Osteoblast (primary cell): ENCODE data around the gene HRCT1. TPM values are rescaled to one million over a fixed set of nuclear protein-coding genes. Genes with fewer than 3 reads are reported as not detected.

Experiments
- DNase-seq: peaks from one replicate; pipeline ENCODE4 v3.0.0; 2011; ENCODE audit warnings: low spot score, mixed read lengths; ENCODE audit not compliant: insufficient read length; ENCODE audit errors: missing footprints
- H2AFZ ChIP-seq: 2 replicates; pipeline ENCODE4 v1.6.0; 2011; ENCODE audit warnings: mild to moderate bottlenecking, low read length
- H3K27ac ChIP-seq: 2 replicates; pipeline ENCODE4 v1.5.1; 2011; ENCODE audit warnings: mild to moderate bottlenecking, low read depth, low read length, moderate library complexity
- H3K27me3 ChIP-seq: 2 replicates; pipeline ENCODE4 v1.6.0; 2012; ENCODE audit warnings: mild to moderate bottlenecking, control low read depth, inconsistent platforms, low read length, moderate library complexity; ENCODE audit not compliant: insufficient read depth
- H3K36me3 ChIP-seq: 2 replicates; pipeline ENCODE4 v1.5.1; 2011; ENCODE audit warnings: mild to moderate bottlenecking, low read length, control low read depth, moderate library complexity; ENCODE audit not compliant: insufficient read depth
- H3K4me1 ChIP-seq: 2 replicates; pipeline ENCODE4 v1.5.1; 2011; ENCODE audit warnings: mild to moderate bottlenecking, low read length, control low read depth, moderate library complexity; ENCODE audit not compliant: insufficient read depth
- H3K4me2 ChIP-seq: 2 replicates; pipeline ENCODE4 v1.6.0; 2011; ENCODE audit warnings: mild to moderate bottlenecking, low read length; ENCODE audit not compliant: insufficient read depth
- H3K4me3 ChIP-seq: fragments of 200-600 bp; sonication (generic); 3 replicates; pipeline ENCODE4 v1.5.1; 2012; ENCODE audit warnings: mild to moderate bottlenecking, low read length, inconsistent platforms; ENCODE audit not compliant: insufficient read depth
- H3K79me2 ChIP-seq: 2 replicates; pipeline ENCODE4 v1.6.0; 2012; ENCODE audit warnings: mild to moderate bottlenecking, low read length, control low read depth, inconsistent platforms; ENCODE audit not compliant: insufficient read depth
- H3K9me3 ChIP-seq: 2 replicates; pipeline ENCODE4 v1.5.1; 2011; ENCODE audit warnings: low read depth, low read length, control low read depth
- H4K20me1 ChIP-seq: 2 replicates; pipeline ENCODE4 v1.6.0; 2012; ENCODE audit warnings: mild to moderate bottlenecking, low read length, control low read depth; ENCODE audit not compliant: insufficient read depth
- CTCF ChIP-seq: IDR thresholded peaks from 2 replicates; pipeline ENCODE4 v1.5.1; 2011; ENCODE audit warnings: mild to moderate bottlenecking, low read depth, low read length, moderate library complexity; ENCODE audit errors: extremely low read depth
- total RNA-seq: library from RNA; depleted of rRNA; stranded (reverse); fragments of >200 nt; gene quantifications from 2 replicates; pipeline ENCODE4 v1.2.3, GENCODE V29; 2012

Gene HRCT1
- total RNA-seq, 1 donor: 5.1 TPM

GRCh38 chr9:35915681-35916294 lies 9.8 kb downstream of the HRCT1 start:
- no peaks in the 10 kb centered on the region for H3K9me3 ChIP-seq
- no peak overlapping the region for H2AFZ ChIP-seq
- H3K27ac ChIP-seq: no peak overlapping the region
- H3K79me2 ChIP-seq: no peaks in the 10 kb centered on the region
- H3K4me1 ChIP-seq: no peaks in the 10 kb centered on the region
- no peak overlapping the region for H3K4me3 ChIP-seq
- H3K36me3 ChIP-seq: no peaks in the 10 kb centered on the region
- H4K20me1 ChIP-seq: no peaks in the 10 kb centered on the region
- DNase-seq: no peak
- H3K27me3 ChIP-seq: no peaks in the 10 kb centered on the region
- no peak overlapping the region for H3K4me2 ChIP-seq
- no peak for TF ChIP-seq CTCF

GRCh38 chr9:35917261-35917660 lies 11.3 kb downstream of the HRCT1 start:
- H2AFZ ChIP-seq: peak overlapping the region; percentile 8
- TF ChIP-seq CTCF: no peak
- H3K4me1 ChIP-seq: no peaks in the 10 kb centered on the region
- no peaks in the 10 kb centered on the region for H4K20me1 ChIP-seq
- no peak overlapping the region for H3K4me3 ChIP-seq
- no peak overlapping the region for H3K27ac ChIP-seq
- no peaks in the 10 kb centered on the region for H3K79me2 ChIP-seq
- DNase-seq: no peak
- H3K9me3 ChIP-seq: no peaks in the 10 kb centered on the region
- no peaks in the 10 kb centered on the region for H3K27me3 ChIP-seq
- no peaks in the 10 kb centered on the region for H3K36me3 ChIP-seq
- H3K4me2 ChIP-seq: no peak overlapping the region

- Histone ChIP-seq H3K4me1 (peaks cover 8% of the 10 kb centered on the region), H3K36me3 (no peaks in the 10 kb centered on the region), H4K20me1 (no peaks in the 10 kb centered on the region), H3K27ac (no peak overlapping the region), H3K4me2 (no peak overlapping the region), H3K4me3 (no peak overlapping the region), H3K9me3 (no peaks in the 10 kb centered on the region), H3K27me3 (no peaks in the 10 kb centered on the region), H3K79me2 (no peaks in the 10 kb centered on the region), H2AFZ (no peak overlapping the region)
- DNase-seq: no peak
- TF ChIP-seq CTCF: no peak
Observed at GRCh38 chr9:35918780-35919179, 12.8 kb downstream of the HRCT1 start.

GRCh38 chr9:35919212-35920008 lies 13.4 kb downstream of the HRCT1 start:
- DNase-seq: no peak
- Histone ChIP-seq H3K27me3 (no peaks in the 10 kb centered on the region), H3K27ac (no peak overlapping the region), H3K4me1 (peaks cover 12% of the 10 kb centered on the region), H3K36me3 (no peaks in the 10 kb centered on the region), H3K79me2 (no peaks in the 10 kb centered on the region), H4K20me1 (no peaks in the 10 kb centered on the region), H3K4me3 (no peak overlapping the region), H3K4me2 (no peak overlapping the region), H3K9me3 (no peaks in the 10 kb centered on the region), H2AFZ (no peak overlapping the region)
- TF ChIP-seq CTCF: no peak
